MM.1S (cell line): ENCODE data around the gene DIP2C.

Experiments
- DNase-seq: peaks from one replicate; pipeline ENCODE4 v3.0.0-alpha.2; 2015
- H2AFZ ChIP-seq: fragments of 300-600 bp; sonication (generic); 2 replicates; pipeline ENCODE4 v1.6.0; 2016; ENCODE audit warnings: antibody characterized with exemption, low read length
- H3F3A ChIP-seq: fragments of 300-600 bp; sonication (generic); 2 replicates; pipeline ENCODE4 v1.6.1; 2016; ENCODE audit warnings: mild to moderate bottlenecking, antibody characterized with exemption, low read length, moderate library complexity, mixed read lengths; ENCODE audit not compliant: insufficient read depth
- H3K27ac ChIP-seq: fragments of 300-600 bp; sonication (generic); 2 replicates; pipeline ENCODE4 v1.5.1; 2016; ENCODE audit warnings: mild to moderate bottlenecking, low read length
- H3K27me3 ChIP-seq: fragments of 300-600 bp; sonication (generic); replicated peaks from 2 replicates; pipeline ENCODE4 v1.6.0; 2016; ENCODE audit warnings: low read length; ENCODE audit not compliant: insufficient read depth
- H3K36me3 ChIP-seq: fragments of 300-600 bp; sonication (generic); replicated peaks from 2 replicates; pipeline ENCODE4 v1.6.1; 2016; ENCODE audit warnings: mild to moderate bottlenecking, low read length, mixed read lengths; ENCODE audit not compliant: insufficient read depth
- H3K4me1 ChIP-seq: fragments of 300-600 bp; sonication (generic); 2 replicates; pipeline ENCODE4 v1.6.1; 2016; ENCODE audit warnings: low read length, mixed read lengths
- H3K4me2 ChIP-seq: fragments of 300-600 bp; sonication (generic); 2 replicates; pipeline ENCODE4 v1.6.0; 2016; ENCODE audit warnings: low read depth, low read length
- H3K4me3 ChIP-seq: fragments of 300-600 bp; sonication (generic); 2 replicates; pipeline ENCODE4 v1.5.1; 2016; ENCODE audit warnings: low read length, mixed read lengths
- H3K79me2 ChIP-seq: fragments of 300-600 bp; sonication (generic); 2 replicates; pipeline ENCODE4 v1.6.1; 2016; ENCODE audit warnings: mixed run types, low read length, mixed read lengths
- H3K9ac ChIP-seq: fragments of 300-600 bp; sonication (generic); 2 replicates; pipeline ENCODE4 v1.6.1; 2016; ENCODE audit warnings: low read length, mixed read lengths
- H3K9me2 ChIP-seq: fragments of 300-600 bp; sonication (generic); replicated peaks from 2 replicates; pipeline ENCODE4 v1.6.1; 2016; ENCODE audit warnings: mild to moderate bottlenecking, low read length, mixed read lengths; ENCODE audit not compliant: insufficient read depth
- H3K9me3 ChIP-seq: fragments of 300-600 bp; sonication (generic); replicated peaks from 2 replicates; pipeline ENCODE4 v1.6.1; 2016; ENCODE audit warnings: mild to moderate bottlenecking, low read length, mixed read lengths; ENCODE audit not compliant: insufficient read depth
- H4K20me1 ChIP-seq: fragments of 300-600 bp; sonication (generic); 2 replicates; pipeline ENCODE4 v1.6.1; 2016; ENCODE audit warnings: mild to moderate bottlenecking, low read length, moderate library complexity, mixed read lengths; ENCODE audit not compliant: insufficient read depth
- EZH2 ChIP-seq: fragments of 300-600 bp; sonication (generic); optimal IDR thresholded peaks from 2 replicates; pipeline ENCODE3; 2017; ENCODE audit warnings: low read depth, mild to moderate bottlenecking, antibody characterized with exemption, low read length, mixed read lengths
- EZH2phosphoT487 ChIP-seq: fragments of 300-600 bp; sonication (generic); IDR thresholded peaks from 2 replicates; pipeline ENCODE4 v1.6.1; 2018; ENCODE audit warnings: antibody characterized with exemption, low read length
- TF ChIP-seq, protein P1 (sequence below): fragments of 300-600 bp; sonication (generic); IDR thresholded peaks from 2 replicates; pipeline ENCODE4 v1.5.1; 2016; ENCODE audit warnings: antibody characterized with exemption, low read length, mixed read lengths

The DIP2C gene

GRCh38 chr10:656883-657282 lies 32.6 kb downstream of the DIP2C start:
- no peaks in the 10 kb centered on the region for H3K36me3 ChIP-seq
- H3K4me3 ChIP-seq: no peak overlapping the region
- H3K9me2 ChIP-seq: no peaks in the 10 kb centered on the region
- H3K4me1 ChIP-seq: peaks cover 24% of the 10 kb centered on the region
- H3F3A ChIP-seq: peaks cover 24% of the 10 kb centered on the region
- H3K9me3 ChIP-seq: no peaks in the 10 kb centered on the region
- no peaks in the 10 kb centered on the region for H4K20me1 ChIP-seq
- TF ChIP-seq EZH2: no peak
- TF ChIP-seq, protein P1, sequence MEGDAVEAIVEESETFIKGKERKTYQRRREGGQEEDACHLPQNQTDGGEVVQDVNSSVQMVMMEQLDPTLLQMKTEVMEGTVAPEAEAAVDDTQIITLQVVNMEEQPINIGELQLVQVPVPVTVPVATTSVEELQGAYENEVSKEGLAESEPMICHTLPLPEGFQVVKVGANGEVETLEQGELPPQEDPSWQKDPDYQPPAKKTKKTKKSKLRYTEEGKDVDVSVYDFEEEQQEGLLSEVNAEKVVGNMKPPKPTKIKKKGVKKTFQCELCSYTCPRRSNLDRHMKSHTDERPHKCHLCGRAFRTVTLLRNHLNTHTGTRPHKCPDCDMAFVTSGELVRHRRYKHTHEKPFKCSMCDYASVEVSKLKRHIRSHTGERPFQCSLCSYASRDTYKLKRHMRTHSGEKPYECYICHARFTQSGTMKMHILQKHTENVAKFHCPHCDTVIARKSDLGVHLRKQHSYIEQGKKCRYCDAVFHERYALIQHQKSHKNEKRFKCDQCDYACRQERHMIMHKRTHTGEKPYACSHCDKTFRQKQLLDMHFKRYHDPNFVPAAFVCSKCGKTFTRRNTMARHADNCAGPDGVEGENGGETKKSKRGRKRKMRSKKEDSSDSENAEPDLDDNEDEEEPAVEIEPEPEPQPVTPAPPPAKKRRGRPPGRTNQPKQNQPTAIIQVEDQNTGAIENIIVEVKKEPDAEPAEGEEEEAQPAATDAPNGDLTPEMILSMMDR: no peak
- no peak for TF ChIP-seq EZH2phosphoT487
- H3K9ac ChIP-seq: no peak overlapping the region
- DNase-seq: no peak
- H2AFZ ChIP-seq: no peak overlapping the region
- H3K27me3 ChIP-seq: no peaks in the 10 kb centered on the region
- no peak overlapping the region for H3K4me2 ChIP-seq
- H3K27ac ChIP-seq: no peak overlapping the region
- H3K79me2 ChIP-seq: no peaks in the 10 kb centered on the region

DNA sequence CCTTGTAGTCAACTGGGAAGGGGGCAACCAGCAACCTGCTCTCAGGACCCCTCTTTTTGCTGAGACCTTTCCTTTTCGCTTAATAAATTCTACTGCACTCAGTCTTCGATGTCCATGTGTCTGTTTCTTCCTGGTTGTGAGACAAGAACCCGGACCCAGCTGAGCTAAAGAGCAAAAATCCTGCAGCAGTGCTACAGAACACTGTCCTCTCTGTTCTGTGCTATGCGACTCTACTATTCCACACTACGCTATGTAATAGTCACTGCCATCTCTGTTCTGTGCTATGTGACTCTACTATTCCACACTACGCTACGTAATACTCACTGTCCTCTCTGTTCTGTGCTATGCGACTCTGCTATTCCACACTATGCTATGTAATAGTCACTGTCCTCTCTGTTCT lies 34.3 kb downstream of the DIP2C start:
- Histone ChIP-seq H3K9me3 (no peaks in the 10 kb centered on the region), H3K36me3 (no peaks in the 10 kb centered on the region), H3K9me2 (no peaks in the 10 kb centered on the region), H2AFZ (no peak overlapping the region), H3K9ac (no peak overlapping the region), H3K79me2 (no peaks in the 10 kb centered on the region), H3K27ac (no peak overlapping the region), H3K4me3 (no peak overlapping the region), H3K27me3 (no peaks in the 10 kb centered on the region), H4K20me1 (no peaks in the 10 kb centered on the region), H3K4me2 (no peak overlapping the region), H3K4me1 (peaks cover 14% of the 10 kb centered on the region), H3F3A (peaks cover 16% of the 10 kb centered on the region)
- TF ChIP-seq, protein P1: no peak
- no peak for TF ChIP-seq EZH2phosphoT487
- TF ChIP-seq EZH2: no peak
- no peak for DNase-seq

GRCh38 chr10:654647-654996 lies 34.8 kb downstream of the DIP2C start:
- no peaks in the 10 kb centered on the region for H3K9me2 ChIP-seq
- no peaks in the 10 kb centered on the region for H4K20me1 ChIP-seq
- H3K4me3 ChIP-seq: no peak overlapping the region
- H3K79me2 ChIP-seq: no peaks in the 10 kb centered on the region
- H3F3A ChIP-seq: peaks cover 14% of the 10 kb centered on the region
- no peaks in the 10 kb centered on the region for H3K9me3 ChIP-seq
- TF ChIP-seq EZH2: no peak
- no peak for TF ChIP-seq EZH2phosphoT487
- TF ChIP-seq, protein P1: no peak
- H2AFZ ChIP-seq: no peak overlapping the region
- DNase-seq: no peak
- H3K27me3 ChIP-seq: no peaks in the 10 kb centered on the region
- no peak overlapping the region for H3K27ac ChIP-seq
- H3K4me1 ChIP-seq: peaks cover 13% of the 10 kb centered on the region
- no peak overlapping the region for H3K4me2 ChIP-seq
- H3K36me3 ChIP-seq: no peaks in the 10 kb centered on the region
- H3K9ac ChIP-seq: no peak overlapping the region
